HG02763 (cell line): Measurements from ENCODE around the gene ERAP2.

Experiments
- ATAC-seq: cut with Tn5 transposase; IDR thresholded peaks from one replicate; pipeline ENCODE4 v1.9.1; 2021; ENCODE audit warnings: mild to moderate bottlenecking, moderate library complexity; ENCODE audit not compliant: unreplicated experiment

ERAP2 gene

DNA sequence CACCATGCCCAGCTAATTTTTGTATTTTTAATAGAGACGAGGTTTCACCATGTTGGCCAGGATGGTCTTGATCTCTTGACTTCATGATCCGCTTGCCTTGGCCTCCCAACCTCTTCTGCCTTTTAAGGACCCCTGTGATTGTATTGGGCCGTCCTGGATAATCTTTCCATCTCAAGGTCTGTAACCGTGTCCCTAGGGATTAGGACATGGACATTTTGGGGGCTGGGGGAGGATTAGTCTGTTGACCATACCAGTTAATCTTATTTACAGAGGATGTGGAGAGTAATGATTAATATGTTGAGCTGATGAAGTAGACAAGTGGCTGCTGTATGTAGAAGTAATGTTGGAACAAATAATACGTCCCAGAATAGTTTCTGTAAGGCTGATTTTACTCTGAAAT, 82.7 kb downstream of the ERAP2 start:
- no peak for ATAC-seq

DNA sequence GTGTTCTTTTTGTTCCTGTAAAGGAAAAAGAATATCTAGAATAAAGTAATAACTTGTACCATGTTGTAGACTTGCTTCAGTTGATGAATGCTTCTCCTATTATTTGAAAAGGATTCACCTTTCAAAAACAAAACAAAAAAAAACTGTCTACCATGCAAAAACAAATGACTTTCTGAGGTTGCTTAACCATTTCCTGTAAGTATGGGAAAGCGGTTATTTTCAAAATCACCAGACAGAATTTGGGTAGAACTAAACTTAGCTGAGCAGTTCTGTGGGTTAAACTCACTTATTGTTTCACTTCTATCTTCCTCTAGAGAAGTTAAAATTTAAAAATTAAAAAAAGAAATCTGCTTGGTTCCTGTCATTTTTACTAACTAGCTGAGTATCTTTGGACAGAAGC, 84.8 kb downstream of the ERAP2 start:
- peak; percentile 55 for ATAC-seq

DNA sequence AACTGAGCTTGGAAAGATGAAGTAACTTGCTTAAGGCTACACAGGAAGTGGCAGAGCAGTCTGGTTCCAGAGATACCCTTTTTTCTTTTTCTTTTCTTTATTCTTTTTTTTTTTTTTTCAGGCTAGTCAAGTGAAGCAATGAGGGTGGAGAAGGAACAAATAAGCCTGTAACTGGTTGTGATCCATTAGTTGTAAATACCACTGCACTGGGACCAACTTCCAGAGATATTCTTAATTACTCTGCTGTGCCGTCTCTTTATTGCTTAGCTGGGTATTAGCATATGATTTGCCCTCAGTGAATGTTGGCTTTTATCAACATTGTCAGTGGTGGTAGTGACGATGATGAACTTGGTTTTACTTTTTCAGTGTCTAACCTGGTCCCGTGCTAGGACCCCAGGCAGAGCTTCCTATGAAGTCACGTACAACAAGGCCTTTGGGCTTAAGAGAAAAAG, 86.3 kb downstream of the ERAP2 start:
- no peak for ATAC-seq

DNA sequence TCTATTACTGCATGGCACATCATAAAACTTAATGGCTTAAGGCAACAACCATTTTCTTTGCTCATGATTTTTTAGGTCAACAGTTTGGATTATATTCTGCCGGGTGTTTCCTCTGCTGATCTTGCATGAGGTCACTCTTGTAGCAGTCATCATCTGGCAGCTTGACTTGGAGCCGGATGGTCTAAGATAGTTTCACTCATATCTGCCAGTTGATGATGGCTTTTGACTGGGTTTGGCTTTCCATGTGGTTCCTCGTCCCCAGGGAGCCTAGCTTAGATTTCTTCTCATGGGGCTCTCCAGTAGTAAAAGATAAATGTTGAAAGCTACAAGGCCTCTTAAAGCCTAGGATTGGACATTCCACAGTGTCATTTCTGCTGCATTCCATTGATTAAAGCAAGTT, 87.0 kb downstream of the ERAP2 start:
- peak; percentile 53 for ATAC-seq

DNA sequence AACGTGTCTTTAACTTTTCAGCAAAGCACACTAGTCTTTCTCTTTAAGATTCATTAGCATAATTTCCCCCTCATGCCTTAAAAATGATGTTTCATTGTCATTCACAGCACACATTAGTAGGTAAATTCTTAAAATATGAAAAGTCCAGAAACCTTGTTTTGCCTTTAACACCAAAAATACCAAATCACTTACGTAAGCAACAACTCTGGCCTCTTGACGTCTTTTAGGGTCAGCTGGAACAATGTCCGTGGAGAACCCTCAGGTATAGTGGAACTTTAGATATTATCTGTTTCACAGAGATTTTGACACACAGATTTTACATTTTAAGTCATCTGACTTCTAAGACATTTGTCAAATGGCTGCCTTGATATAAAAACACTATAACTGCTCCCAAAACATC, 90.5 kb downstream of the ERAP2 start:
- ATAC-seq = no peak

DNA sequence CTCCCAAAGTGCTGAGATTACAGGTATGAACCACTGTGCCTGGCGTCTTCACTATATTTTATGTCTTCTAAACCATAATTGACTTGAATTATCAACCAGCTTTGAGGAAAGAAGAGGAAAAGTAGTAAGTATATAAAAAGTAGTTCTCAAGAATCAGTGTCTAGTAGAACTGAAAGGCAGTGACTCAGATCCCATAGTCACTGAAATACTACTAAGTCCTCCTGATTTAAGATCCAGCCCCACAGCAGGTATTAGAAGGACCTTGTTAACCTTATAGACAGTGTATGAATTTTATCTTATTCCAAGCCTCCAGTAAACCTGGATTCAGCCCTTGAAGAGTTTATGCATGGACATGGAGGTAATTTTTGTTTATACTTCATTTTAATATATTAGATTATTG, 91.1 kb downstream of the ERAP2 start:
- ATAC-seq = no peak

DNA sequence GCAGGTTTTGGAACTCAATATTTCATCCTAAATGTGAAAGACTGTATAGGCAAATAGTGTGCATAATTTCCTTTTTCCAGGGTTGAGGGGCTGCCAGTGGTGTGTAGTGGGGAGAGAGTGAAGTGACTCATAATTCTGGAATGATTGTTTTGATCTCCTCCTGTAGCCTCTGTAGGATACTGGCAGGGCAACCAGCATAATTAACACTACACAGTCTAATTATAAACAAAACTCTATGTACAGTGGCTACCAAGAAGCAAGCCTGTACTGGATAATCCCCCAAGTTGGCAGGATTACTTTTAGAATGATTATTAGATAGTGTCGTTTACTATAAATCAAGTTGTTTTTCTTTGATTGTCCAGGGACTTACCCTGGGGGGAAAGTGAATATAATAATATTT, 91.8 kb downstream of the ERAP2 start:
- ATAC-seq = no peak

DNA sequence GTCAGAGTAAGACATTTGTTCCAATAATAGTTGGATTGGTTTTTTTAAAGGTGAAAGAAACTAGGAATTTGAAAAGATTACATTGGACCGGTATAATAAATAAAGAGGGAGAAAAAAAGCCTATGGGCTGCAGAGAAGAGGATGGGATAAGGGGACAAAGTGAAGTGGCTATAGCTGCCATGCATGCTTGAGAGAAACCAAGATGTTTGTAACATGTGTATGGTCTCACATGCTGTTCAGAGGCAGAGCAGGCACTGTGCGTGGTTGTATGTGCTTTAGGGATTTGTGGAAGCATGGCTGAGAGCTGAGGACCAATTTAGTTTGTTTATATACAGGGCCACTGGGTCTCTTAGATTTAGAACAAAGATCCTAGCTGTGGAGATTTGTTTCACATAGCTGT, 92.3 kb downstream of the ERAP2 start:
- ATAC-seq = no peak
